Suprapubic skin (tissue), 4 donors: ENCODE data around the gene AKR1C8.
"Not testable (repeated sequence)": the region's sequence is repeated elsewhere in the genome, so short reads cannot be mapped to it uniquely, and the experiment has no call there.

ENCODE experiments used
- POLR2A ChIP-seq, 2 donors: fragments of 450-650 bp; IDR thresholded peaks; one replicate each; pipeline ENCODE4 v1.6.1; 2017; ENCODE audit warnings: antibody characterized with exemption in 2 of 2, mild to moderate bottlenecking in 2 of 2, moderate library complexity in 2 of 2
- POLR2AphosphoS5 ChIP-seq, 3 donors: sonication (generic); formaldehyde crosslinking; IDR thresholded peaks; one replicate each; pipeline ENCODE4 v1.6.1; 2017; ENCODE audit warnings: antibody characterized with exemption in 3 of 3
- TF ChIP-seq, protein P1 (sequence below), 2 donors: fragments of 200-600 bp in 1 of 2; fragments of 450-650 bp in 1 of 2; sonication (generic) in 1 of 2; IDR thresholded peaks; one replicate each; pipeline ENCODE4 v1.5.1; 2016 to 2019; ENCODE audit warnings: antibody characterized with exemption in 2 of 2, mild to moderate bottlenecking in 1 of 2, moderate library complexity in 1 of 2

DNA sequence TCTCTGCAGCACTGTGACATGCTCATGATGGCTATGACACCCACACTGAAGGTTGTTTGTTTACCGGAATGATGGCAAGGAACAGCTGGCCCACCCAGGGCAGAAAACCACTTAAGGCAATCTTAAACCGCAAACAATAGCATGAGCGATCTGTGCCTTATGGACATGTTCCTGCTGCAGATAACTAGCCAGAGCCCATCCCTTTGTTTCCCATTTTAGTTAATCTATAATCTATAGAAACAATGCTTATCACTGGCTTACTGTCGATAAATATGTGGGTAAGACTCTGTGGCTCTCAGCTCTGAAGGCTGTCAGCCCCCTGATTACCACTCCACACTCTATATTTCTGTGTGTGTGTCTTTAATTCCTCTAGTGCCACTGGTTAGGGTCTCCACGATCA lies 65.0 kb downstream of the AKR1C8 start:
- TF ChIP-seq POLR2A, POLR2AphosphoS5 (IDR thresholded peaks at IDR 0.05): not testable (repeated sequence)
- TF ChIP-seq, protein P1, sequence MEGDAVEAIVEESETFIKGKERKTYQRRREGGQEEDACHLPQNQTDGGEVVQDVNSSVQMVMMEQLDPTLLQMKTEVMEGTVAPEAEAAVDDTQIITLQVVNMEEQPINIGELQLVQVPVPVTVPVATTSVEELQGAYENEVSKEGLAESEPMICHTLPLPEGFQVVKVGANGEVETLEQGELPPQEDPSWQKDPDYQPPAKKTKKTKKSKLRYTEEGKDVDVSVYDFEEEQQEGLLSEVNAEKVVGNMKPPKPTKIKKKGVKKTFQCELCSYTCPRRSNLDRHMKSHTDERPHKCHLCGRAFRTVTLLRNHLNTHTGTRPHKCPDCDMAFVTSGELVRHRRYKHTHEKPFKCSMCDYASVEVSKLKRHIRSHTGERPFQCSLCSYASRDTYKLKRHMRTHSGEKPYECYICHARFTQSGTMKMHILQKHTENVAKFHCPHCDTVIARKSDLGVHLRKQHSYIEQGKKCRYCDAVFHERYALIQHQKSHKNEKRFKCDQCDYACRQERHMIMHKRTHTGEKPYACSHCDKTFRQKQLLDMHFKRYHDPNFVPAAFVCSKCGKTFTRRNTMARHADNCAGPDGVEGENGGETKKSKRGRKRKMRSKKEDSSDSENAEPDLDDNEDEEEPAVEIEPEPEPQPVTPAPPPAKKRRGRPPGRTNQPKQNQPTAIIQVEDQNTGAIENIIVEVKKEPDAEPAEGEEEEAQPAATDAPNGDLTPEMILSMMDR (IDR thresholded peaks at IDR 0.05): not testable (repeated sequence)
